Suprapubic skin (tissue), 4 donors: ENCODE measurements around the gene FBN1.

Experiments used
- CTCF ChIP-seq, 2 donors: fragments of 200-600 bp in 1 of 2; fragments of 450-650 bp in 1 of 2; sonication (generic) in 1 of 2; IDR thresholded peaks; one replicate each; pipeline ENCODE4 v1.5.1; 2016 to 2019; ENCODE audit warnings: antibody characterized with exemption in 2 of 2, mild to moderate bottlenecking in 1 of 2, moderate library complexity in 1 of 2
- EP300 ChIP-seq: sonication (generic); formaldehyde crosslinking; IDR thresholded peaks from one replicate; pipeline ENCODE4 v1.6.1; 2017; ENCODE audit warnings: antibody characterized with exemption
- POLR2A ChIP-seq, 2 donors: fragments of 450-650 bp; IDR thresholded peaks; one replicate each; pipeline ENCODE4 v1.6.1; 2017; ENCODE audit warnings: antibody characterized with exemption in 2 of 2, mild to moderate bottlenecking in 2 of 2, moderate library complexity in 2 of 2
- POLR2AphosphoS5 ChIP-seq, 3 donors: sonication (generic); formaldehyde crosslinking; IDR thresholded peaks; one replicate each; pipeline ENCODE4 v1.6.1; 2017; ENCODE audit warnings: antibody characterized with exemption in 3 of 3

GRCh38 chr15:48501208-48501607, 144.3 kb downstream of the FBN1 start:
- TF ChIP-seq CTCF (IDR thresholded peaks at IDR 0.05): no peak
- no peak for TF ChIP-seq POLR2A (IDR thresholded peaks at IDR 0.05)
- TF ChIP-seq POLR2AphosphoS5 (IDR thresholded peaks at IDR 0.05): no peak
- no peak for TF ChIP-seq EP300
